ENCODE results near the gene CFAP61.

CFAP61 gene

GRCh38 chr20:20063941-20064702, 11.8 kb downstream of the CFAP61 start:
- TF ChIP-seq GATA2 (IDR thresholded peaks at IDR 0.05; ENCODE audit: low read depth, low read length) = no peak
- no peak for TF ChIP-seq GATA3 (IDR thresholded peaks at IDR 0.05; ENCODE audit: low read depth, low read length)

- no peak for TF ChIP-seq GATA2 (IDR thresholded peaks at IDR 0.05; ENCODE audit: low read depth, low read length)
- TF ChIP-seq GATA3 (IDR thresholded peaks at IDR 0.05; ENCODE audit: low read depth, low read length) = no peak
Measured at GRCh38 chr20:20065361-20065760, 13.0 kb downstream of the CFAP61 start.

GRCh38 chr20:20070871-20071726, 18.8 kb downstream of the CFAP61 start:
- TF ChIP-seq GATA2 (IDR thresholded peaks at IDR 0.05; ENCODE audit: low read depth, low read length) (no peak), GATA3 (IDR thresholded peaks at IDR 0.05; ENCODE audit: low read depth, low read length) (no peak)

- TF ChIP-seq GATA2 (IDR thresholded peaks at IDR 0.05; ENCODE audit: low read depth, low read length) = no peak
- no peak for TF ChIP-seq GATA3 (IDR thresholded peaks at IDR 0.05; ENCODE audit: low read depth, low read length)
Measured at GRCh38 chr20:20073801-20074371, 21.6 kb downstream of the CFAP61 start.

GRCh38 chr20:20075032-20075431, 22.7 kb downstream of the CFAP61 start:
- no peak for TF ChIP-seq GATA2 (IDR thresholded peaks at IDR 0.05; ENCODE audit: low read depth, low read length)

- no peak for TF ChIP-seq GATA2 (IDR thresholded peaks at IDR 0.05; ENCODE audit: low read depth, low read length)
- TF ChIP-seq GATA3 (IDR thresholded peaks at IDR 0.05; ENCODE audit: low read depth, low read length) = no peak
Measured at GRCh38 chr20:20076297-20077065, 24.1 kb downstream of the CFAP61 start.

- TF ChIP-seq GATA3 (IDR thresholded peaks at IDR 0.05; ENCODE audit: low read depth, low read length) = no peak
Measured at GRCh38 chr20:20078041-20078440, 25.7 kb downstream of the CFAP61 start.

- TF ChIP-seq GATA2 (IDR thresholded peaks at IDR 0.05; ENCODE audit: low read depth, low read length) (no peak), GATA3 (IDR thresholded peaks at IDR 0.05; ENCODE audit: low read depth, low read length) (no peak)
Measured at GRCh38 chr20:20079102-20079784, 26.9 kb downstream of the CFAP61 start.

- TF ChIP-seq GATA2 (IDR thresholded peaks at IDR 0.05; ENCODE audit: low read depth, low read length) (no peak), GATA3 (IDR thresholded peaks at IDR 0.05; ENCODE audit: low read depth, low read length) (no peak)
Measured at GRCh38 chr20:20083807-20084206, 31.5 kb downstream of the CFAP61 start.

GRCh38 chr20:20084296-20084752, 32.0 kb downstream of the CFAP61 start:
- TF ChIP-seq GATA2 (IDR thresholded peaks at IDR 0.05; ENCODE audit: low read depth, low read length) = no peak
- TF ChIP-seq GATA3 (IDR thresholded peaks at IDR 0.05; ENCODE audit: low read depth, low read length) = no peak

GRCh38 chr20:20085071-20085470, 32.7 kb downstream of the CFAP61 start:
- TF ChIP-seq GATA2 (IDR thresholded peaks at IDR 0.05; ENCODE audit: low read depth, low read length) (no peak), GATA3 (IDR thresholded peaks at IDR 0.05; ENCODE audit: low read depth, low read length) (no peak)

- no peak for TF ChIP-seq GATA3 (IDR thresholded peaks at IDR 0.05; ENCODE audit: low read depth, low read length)
- TF ChIP-seq GATA2 (IDR thresholded peaks at IDR 0.05; ENCODE audit: low read depth, low read length) = no peak
Measured at GRCh38 chr20:20085812-20086211, 33.5 kb downstream of the CFAP61 start.

- TF ChIP-seq GATA3 (IDR thresholded peaks at IDR 0.05; ENCODE audit: low read depth, low read length) (no peak), GATA2 (IDR thresholded peaks at IDR 0.05; ENCODE audit: low read depth, low read length) (no peak)
Measured at GRCh38 chr20:20089018-20089417, 36.7 kb downstream of the CFAP61 start.

Data from SH-SY5Y (cell line).